ENCODE measurements around the gene DMP1.

DNA sequence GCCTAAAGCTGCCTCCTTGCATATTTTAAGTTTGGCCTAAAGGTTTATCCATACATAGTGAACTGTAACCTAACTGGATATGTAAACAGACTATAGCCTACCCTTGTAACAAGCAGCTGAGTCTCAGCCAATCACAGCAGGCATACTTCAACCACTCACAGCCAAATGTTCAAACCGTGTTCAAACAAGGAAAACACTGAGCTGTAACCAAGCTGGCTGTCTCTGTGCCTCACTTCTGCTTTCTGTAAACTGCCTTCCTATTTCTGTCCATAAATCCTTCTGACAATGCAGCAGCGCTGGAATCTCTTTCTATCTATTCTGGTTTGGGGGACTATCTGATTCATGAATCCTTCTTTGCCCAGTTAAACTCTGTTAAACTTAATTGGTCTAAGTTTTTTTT, 25.4 kb upstream of the DMP1 start:
- TF ChIP-seq POLR2AphosphoS5 (IDR thresholded peaks at IDR 0.05; ENCODE audit: low read depth, low read length) (no peak), CTCF (IDR thresholded peaks at IDR 0.05; ENCODE audit: control extremely low read depth in 1 of 3, insufficient read depth in 1 of 3, low read depth in 1 of 3, low read length in 3 of 3) (no peak)
